LHCN-M2 (cell line): ENCODE results near the gene GOLIM4. TPM values are rescaled to one million over a fixed set of nuclear protein-coding genes. Genes with fewer than 3 reads are reported as not detected.

ENCODE experiments used
- DNase-seq: peaks from one replicate; pipeline ENCODE4 v3.0.0-alpha.2; 2012; ENCODE audit warnings: low read depth
- total RNA-seq: library from RNA; depleted of rRNA; stranded (reverse); fragments of >200 nt; gene quantifications from 2 replicates; pipeline ENCODE4 v1.2.3, GENCODE V29; 2014

Gene GOLIM4
- total RNA-seq, 1 experiment from 2014 or later: 42.1 TPM

DNA sequence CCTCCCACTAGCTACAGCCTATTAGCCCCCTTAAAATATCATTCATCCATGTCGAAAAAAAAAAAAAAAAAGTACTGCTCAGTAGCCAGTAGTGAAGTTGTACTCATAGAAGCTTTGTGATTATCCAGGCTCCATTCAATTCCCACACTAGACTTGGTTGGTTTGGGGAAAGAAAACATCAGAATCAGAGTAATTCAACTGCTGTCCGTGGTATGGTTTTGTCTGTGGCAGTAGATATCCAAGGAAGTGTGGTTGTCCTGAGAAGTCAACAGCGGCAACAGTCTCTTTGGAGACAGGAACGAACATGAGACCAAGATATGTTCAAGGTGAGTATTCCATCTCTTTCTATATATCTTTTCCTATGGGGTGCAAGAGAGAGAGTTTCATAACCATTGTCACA lies 99.2 kb downstream of the GOLIM4 start:
- no peak for DNase-seq

DNA sequence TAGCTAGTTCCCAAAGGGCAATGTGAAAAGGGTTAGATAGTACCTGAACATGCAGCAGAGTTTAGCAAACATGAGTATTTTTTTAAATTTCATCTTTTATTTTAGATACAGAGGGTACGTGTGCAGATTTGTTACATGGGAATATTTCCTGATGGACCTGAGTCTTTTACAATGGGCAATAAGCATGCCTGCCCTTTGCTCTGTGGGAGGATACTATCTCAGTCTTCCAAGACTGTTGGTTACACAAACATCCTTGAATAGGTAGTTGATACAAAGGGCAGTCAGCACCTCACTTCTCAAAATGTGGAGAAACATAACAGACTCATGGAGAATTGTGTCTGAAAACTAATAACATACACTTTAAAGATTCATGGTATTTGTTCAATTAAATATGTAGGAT lies 103.3 kb downstream of the GOLIM4 start:
- no peak for DNase-seq

DNA sequence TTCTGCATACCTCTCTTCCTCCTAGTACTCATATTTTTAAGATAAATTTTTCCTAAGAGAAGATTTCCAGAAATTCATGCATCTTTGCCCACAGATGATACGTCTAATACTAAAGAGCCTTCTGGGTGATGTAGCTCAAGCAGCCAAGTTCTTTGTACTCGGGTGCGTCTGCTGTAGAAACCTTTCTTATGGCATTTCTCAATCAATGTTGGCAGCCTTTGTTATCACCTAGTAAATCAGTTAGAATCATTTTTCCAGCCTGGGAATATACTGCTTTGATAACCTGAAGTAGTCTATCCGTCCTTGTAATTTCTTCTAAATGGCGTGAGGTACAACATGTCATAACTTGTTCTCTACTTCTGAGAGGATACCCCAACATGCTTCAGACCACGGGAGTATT lies 104.5 kb downstream of the GOLIM4 start:
- no peak for DNase-seq

DNA sequence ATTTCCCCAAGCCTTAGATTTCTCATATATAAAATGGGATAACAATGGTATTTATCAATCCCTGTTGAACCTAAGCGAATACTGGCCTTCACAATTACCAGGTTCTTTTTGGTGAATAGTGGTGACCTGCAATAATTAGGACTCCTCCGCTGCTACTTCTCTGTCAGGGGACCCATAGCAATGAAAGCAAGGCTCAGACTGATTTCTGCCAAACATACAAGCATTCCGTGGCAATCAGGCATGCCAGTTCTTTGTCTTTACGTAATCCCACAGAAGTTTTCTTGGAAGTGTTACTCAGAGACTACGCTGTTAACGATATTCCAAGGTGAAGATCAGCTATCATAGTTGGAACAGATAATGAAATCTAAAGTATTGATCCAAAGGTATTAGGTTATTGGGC lies 105.7 kb downstream of the GOLIM4 start:
- no peak for DNase-seq

DNA sequence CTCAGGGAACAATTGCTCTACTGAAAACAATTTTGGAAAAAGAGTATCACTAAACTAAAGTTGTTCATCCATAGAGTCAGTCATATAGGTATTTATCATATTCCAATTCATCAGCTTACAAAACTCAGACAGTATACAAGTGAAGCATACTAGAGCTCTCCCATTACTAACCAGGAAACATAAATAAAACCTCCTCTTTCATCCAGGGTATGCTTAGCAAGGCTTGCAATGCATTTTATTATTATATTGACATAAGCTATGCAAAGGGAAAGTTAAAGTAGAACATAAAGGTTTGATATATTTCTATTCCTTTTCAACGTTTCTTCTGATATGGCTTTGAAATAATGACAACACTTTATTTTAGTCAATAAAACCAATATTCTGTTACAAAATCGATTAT lies 106.7 kb downstream of the GOLIM4 start:
- DNase-seq: no peak

DNA sequence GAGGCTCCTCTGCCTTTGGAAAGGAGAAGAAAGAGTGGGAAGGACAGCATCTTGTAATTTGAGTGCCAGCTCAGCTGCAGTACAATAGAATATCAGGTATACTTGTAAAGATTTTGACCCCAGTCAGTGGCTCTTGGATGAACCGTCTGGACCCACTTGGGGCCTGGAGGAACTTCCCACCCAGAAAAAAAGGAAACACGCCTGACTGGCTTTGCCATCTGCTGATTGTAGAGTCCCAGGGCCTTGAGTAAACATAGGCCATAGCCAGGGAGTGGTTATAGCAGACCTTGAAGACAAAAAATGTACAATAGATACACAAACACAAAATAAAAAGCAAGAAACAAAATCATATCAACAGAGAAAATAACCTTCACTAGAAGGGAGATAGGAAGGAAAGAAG lies 112.1 kb downstream of the GOLIM4 start:
- DNase-seq: no peak

DNA sequence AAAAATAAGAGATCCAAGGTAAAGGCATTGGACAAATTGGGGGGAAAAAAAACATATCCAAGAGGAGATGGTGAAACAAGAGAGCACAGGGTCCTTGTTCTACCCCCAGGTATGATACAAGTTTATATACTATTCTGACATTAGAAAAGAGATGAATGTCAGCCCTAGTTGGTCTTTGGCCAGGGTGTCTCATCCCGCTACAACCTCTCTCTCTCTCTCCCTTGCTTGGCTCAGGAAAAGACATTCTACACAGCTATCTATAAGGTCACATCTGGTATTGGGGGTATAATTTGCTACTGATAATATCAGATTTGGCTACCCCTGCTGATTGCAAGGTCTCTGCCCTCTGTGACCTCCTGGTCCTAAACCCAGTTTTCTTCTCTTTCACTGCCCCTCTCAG lies 117.2 kb downstream of the GOLIM4 start:
- no peak for DNase-seq

DNA sequence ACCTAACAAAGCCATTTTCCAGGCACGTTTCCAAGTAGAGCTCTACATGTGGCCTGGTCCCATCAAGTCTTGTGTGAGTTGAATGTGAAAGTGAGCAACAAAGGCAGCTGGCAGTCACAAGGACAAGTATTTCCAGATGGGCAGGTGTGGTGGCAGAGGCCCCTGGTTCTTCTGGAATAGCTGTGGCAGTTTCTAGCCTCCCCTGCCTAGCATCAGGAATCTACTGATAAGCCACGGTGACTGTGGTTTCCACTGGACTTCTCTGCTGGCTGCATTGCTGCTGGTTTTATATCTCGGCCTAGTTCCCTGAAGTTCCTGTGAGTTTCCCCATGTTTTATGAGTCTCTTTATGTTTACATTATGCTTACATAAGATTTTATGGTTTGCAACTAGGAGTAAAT lies 117.7 kb downstream of the GOLIM4 start:
- peak; percentile 7 for DNase-seq

DNA sequence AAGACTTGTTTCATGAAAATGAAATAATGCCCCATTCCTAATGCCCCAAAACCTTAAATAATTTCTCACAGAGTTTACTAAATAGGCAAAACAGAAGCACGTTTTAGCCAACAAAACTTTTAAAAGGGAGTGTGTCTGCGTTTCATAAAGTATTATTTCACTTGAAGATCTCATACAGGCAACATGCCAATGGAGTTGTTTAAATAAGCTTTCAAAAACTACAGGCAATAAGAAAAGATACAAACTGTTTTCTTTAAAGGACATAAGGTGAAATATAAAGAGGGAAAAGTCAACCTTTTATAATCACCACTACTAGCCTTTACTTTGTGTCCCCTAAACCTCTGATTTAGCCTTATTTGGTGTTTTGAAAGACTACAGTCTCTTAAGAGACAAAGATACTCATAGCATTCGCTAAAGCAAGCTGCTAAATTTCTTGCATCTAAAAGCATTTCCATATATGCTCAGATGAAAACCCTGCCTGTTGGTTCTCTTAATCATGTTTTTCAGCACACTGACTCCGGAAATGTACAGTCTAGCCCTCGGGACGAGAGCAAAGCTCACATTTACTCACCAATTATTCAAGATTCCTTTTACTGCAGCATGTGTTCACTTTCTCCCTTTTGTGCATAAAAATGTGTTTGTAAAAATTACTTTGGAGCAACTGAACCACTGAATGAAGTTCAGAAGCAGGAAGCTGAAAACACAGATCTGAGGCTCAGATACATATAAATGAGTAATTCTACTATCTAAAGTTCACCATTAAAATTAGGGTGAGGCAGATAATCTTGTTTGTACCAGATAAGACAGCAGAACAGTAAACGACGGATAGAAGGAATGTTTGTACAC lies 119.0 kb downstream of the GOLIM4 start:
- peak; percentile 5 for DNase-seq

DNA sequence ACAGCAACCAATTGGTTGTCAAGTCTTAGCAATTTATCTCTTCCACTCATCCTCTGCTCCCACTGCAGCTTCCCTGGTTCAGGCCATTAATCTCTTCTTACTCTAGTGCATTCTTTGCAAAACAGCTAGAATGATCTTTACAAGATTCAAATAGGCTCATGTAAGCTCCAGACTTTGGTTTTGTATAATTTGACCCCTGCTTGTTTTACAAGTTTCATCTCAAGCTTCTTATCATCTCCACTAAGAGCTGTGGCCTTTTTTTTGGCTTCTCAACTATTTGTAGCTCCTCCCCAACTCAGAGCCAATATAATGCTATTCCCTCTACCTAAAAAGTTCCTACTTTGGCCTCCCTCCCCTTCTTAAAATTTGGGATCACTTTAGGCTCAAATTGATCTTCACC lies 121.8 kb downstream of the GOLIM4 start:
- no peak for DNase-seq

DNA sequence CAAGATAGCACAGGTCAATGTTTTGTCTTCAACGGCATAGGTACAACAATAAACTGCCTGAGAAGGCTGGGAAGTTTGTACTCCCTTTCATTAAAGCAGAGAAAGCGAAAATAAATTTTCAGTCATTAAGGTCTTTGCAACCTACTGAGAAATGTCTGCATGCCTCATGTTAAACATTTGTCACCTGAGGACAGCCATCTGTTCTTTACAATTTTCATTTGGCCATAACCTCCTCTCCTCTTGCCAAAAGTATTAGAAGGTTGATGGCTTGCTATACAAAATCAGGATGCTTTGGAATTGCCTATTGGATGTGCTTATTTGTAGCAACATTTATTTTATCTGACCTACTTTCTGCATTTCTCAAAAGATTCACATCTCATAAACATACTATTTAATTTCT lies 122.7 kb downstream of the GOLIM4 start:
- DNase-seq: no peak

DNA sequence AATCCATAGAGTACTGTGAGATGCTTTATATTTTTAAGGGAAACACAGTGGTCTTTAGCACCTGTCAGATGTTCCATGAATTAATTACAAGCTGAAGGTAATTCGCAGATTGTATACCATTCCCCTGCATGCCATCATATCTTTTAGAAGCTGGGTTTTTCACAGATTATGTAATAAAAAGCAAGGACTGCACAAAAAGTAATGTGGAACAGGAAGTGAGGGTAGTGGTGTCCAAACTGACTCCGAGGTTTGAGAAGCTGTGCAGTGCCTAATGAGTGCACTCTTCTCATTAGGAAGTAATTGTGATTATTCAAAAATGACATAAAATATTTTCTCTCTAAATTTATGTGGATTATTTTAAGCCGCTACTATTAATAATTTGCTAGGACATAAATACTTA lies 123.2 kb downstream of the GOLIM4 start:
- no peak for DNase-seq

DNA sequence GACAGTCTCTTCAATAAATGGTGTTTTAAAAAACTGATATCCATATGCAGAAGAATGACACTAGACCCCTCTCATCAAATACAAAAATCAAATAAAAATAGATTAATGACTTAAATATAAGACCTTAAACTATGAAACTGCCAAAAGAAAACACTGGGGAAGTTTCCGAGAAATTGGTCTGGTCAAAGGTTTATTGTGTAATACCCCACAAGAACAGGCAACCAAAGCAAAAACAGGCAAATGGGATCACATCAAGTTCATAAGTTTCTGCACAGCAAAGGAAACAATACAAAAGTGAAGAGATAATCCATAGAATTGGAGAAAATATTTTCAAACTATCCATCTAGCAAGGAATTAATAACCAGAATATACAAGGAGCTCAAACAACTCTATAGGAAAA lies 126.2 kb downstream of the GOLIM4 start:
- no peak for DNase-seq

DNA sequence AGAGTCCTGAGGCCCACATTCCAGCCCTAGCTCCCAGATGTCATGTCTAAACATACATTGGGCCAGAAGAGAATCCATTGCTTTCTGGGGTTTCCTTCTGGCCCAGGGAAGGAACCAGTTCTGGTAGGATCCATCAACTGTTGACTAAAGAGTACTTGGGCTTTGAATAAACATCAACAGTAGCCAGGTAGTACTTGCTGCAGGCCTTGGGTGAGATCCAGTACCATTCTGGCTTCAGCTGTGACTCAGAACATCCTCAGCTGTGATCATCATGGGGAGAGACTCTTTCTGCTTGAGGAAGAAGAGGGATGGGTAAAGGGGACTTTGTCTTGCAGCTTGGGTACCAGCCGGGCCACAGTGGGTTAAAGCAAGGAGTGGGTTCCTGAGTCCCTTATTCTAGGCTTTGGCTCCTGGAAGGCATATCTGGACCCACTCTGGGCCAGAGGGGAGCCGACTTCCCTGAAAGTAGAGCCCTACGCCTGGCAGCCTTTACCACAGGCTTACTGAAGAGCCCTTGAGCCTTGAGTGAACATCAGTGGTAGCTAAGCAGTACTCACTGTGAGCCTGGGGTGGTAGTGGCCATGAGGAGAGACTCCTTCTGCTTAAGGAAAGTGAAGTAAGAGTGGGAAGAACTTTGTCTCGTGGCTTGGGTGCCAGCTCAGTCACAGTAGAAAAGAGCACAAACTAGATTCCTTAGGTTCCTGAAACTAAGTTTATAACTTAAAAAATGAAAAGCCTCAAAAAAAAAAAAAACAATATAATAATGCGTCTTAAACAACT lies 128.3 kb downstream of the GOLIM4 start:
- DNase-seq: peak; percentile 7
